Ramos (cell line): ENCODE measurements around the gene PTER.

Source experiments
- in situ Hi-C: fragments of 300-500 bp; cut with MboI; formaldehyde crosslinking; loops from one replicate; pipeline ENCODE4 v1.14.3; 2022; ENCODE audit warnings: low sequenced_read_pairs; ENCODE audit not compliant: unreplicated experiment

PTER gene

GRCh38 chr10:16459423-16459939 is 22.7 kb downstream of the PTER start:
- in situ Hi-C loops: no loop called here

- in situ Hi-C loops: no loop called here
These were observed 29.2 kb downstream of the PTER start for GRCh38 chr10:16466001-16466400.

- in situ Hi-C loops: no loop called here
These were observed 33.9 kb downstream of the PTER start for GRCh38 chr10:16470747-16471146.

DNA sequence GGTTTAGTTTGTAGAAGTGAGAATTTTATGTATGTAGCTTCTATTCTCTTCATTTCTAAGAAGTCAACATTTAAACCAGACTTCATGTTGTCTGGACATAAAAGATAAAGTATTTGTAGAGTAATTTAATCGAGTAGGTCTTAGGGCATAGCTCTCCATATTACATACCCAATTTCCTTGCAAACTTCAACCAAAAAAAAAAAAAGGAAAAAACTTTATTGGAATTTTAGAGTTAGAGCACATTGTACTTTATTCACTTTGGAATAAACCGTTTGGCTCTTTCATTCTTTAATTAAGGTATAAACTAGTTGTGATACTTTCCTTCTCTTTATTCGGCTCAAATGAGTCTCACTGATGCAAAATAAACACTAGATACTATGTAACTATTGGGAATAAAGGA is 36.0 kb downstream of the PTER start:
- in situ Hi-C loops: no loop called here

GRCh38 chr10:16477757-16478156 is 40.9 kb downstream of the PTER start:
- in situ Hi-C loops: no loop called here

- in situ Hi-C loops: no loop called here
These were observed 42.0 kb downstream of the PTER start for GRCh38 chr10:16478801-16479200.

DNA sequence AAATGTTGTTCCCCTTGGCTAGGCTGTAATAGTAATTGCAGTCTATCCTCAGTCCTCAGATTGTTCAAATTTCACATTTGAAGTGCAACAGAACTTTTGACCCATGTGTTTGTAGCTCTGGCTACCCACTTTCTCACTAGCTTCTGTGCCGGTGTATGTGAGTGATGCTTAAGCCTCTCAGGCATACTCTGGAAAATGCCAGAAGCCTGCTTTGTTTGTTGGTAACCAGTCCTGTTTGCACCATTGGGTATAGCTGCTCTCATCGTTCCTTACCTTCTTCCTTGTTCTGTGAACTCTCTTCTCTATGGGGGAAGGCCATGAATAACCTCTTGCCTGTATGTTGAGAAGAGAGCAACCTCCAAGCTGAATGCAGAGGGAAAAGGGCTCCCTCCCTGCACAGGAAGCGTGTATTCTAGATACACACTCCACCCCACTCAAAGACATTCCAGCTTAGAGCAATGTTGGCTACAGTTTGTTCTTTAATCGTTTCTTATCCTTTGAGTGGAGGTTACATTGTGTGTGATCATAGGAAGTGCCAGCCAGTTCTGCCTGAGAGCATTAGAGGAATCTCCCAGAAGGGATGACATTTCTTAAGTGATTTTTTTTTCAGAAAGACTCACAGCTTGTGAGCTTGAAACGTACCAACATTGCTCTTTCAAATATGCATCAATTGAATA is 44.4 kb downstream of the PTER start:
- in situ Hi-C loops: no loop called here

DNA sequence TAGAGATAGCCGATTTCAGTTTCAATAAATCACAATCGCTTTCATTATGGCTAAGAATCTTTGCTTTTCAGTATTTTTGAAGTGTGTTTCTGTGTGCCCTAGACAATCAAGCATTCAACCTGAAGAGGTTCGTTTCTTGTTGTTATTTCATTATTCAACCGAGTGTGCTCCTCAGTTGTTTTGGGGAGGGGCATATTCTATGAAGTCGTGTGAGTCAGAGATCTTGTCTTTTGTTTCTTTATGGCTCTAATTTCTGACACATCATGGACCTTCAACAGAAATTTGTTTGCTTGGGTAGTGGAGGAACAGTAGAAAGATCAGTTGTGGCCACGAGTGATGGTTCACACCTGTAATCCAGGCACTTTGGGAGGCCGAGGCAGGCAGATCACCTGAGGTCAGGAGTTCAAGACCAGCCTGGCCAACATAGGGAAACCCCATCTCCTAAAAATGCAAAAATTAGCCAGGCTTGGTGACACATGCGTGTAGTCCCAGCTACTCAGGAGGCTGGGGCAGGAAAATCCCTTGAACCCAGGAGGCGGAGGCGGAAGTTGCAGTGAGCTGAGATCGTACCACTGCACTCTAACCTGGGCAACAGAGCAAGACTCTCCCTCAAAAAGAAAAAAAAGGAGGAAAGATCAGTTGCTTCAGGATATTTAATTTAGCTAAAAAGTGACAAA is 46.6 kb downstream of the PTER start:
- in situ Hi-C loops: no loop called here

- in situ Hi-C loops: no loop called here
These were observed 53.7 kb downstream of the PTER start for GRCh38 chr10:16490511-16490910.

DNA sequence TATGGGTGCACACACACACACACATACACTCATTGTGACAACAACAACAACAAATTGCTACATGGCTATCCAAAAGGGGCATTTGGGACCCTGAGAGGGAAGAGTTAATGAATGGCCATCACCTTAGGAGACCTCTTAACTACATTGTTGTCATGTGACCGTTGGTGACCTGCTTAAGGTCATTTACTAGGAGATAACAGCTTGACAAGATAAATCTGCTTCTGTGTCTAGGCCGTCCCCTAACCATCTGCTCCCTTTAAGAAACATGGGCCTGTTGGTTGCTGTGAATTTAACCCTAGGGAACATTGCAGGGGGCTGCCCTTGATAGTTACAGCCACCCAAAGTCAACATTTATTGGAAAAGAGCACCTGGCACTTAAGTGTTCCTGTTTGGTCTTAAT is 55.1 kb downstream of the PTER start:
- in situ Hi-C loops: no loop called here

DNA sequence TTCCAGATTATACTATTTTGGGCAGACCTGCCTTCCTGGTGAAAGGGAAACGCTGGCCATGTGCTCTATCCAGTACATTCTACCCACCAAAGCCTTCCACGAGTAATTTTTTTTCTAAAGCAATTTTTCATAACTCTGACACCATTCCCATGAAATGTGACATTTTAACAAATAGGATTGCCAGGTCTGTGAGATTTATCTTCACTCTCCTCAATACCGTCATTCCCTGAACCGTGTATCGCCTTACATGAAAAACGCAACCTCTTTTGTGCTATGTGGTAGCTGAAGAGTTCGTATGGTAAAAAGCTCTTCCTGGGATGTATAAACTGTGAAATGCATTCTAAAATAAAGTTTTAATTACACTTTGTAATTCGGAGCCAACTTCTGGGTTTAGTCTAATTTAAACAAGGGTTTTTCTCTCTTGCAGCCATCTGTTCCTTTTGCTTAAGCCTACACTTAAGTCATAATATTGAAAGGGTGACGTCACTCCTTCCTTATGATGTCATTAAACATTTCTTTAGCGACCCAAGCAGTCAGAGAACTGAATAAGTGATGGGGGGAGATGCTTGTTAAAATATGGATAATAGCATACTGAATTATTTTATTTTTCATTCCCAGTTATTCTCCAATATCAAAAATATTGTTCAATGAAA is 57.2 kb downstream of the PTER start:
- in situ Hi-C loops: no loop called here

DNA sequence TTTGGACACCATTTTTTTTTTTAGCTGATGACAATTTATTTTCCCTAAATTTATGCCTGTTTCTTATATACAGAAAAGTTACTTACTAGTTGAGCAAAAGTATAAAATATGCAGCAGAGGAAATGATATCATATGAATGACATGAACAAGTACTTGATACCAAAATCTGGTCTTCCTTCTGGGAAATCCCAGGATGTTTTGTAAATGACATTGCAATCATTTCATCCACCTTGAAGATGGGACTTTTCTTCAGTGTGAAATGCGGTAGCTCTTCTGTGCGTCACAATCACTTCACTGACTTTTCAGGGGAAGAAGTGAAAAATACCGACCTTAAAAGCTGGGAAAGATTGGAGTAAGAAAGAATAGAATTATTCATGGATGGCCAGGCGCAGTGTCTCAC is 61.1 kb downstream of the PTER start:
- in situ Hi-C loops: no loop called here

GRCh38 chr10:16505161-16505560 is 68.4 kb downstream of the PTER start:
- in situ Hi-C loops: no loop called here

- in situ Hi-C loops: no loop called here
These were observed 73.2 kb downstream of the PTER start for GRCh38 chr10:16509996-16510395.

DNA sequence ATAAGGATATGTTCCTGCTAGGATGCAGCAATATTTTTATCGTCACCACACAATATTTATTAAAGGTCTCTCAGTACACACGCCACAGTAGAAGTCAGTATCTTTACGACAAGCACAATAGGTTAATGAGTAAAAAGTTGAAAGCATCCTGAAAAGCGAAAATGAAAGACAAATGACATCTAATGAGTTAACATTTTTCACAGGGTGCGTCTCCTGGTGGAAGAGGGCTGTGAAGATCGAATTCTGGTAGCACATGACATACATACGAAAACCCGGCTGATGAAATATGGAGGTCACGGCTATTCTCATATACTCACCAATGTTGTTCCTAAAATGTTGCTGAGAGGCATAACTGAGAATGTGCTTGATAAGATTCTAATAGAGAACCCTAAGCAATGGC is 74.0 kb downstream of the PTER start:
- in situ Hi-C loops: no loop called here

- in situ Hi-C loops: no loop called here
These were observed 82.0 kb downstream of the PTER start for GRCh38 chr10:16518822-16519221.

- in situ Hi-C loops: no loop called here
These were observed 82.6 kb downstream of the PTER start for GRCh38 chr10:16519250-16519907.

DNA sequence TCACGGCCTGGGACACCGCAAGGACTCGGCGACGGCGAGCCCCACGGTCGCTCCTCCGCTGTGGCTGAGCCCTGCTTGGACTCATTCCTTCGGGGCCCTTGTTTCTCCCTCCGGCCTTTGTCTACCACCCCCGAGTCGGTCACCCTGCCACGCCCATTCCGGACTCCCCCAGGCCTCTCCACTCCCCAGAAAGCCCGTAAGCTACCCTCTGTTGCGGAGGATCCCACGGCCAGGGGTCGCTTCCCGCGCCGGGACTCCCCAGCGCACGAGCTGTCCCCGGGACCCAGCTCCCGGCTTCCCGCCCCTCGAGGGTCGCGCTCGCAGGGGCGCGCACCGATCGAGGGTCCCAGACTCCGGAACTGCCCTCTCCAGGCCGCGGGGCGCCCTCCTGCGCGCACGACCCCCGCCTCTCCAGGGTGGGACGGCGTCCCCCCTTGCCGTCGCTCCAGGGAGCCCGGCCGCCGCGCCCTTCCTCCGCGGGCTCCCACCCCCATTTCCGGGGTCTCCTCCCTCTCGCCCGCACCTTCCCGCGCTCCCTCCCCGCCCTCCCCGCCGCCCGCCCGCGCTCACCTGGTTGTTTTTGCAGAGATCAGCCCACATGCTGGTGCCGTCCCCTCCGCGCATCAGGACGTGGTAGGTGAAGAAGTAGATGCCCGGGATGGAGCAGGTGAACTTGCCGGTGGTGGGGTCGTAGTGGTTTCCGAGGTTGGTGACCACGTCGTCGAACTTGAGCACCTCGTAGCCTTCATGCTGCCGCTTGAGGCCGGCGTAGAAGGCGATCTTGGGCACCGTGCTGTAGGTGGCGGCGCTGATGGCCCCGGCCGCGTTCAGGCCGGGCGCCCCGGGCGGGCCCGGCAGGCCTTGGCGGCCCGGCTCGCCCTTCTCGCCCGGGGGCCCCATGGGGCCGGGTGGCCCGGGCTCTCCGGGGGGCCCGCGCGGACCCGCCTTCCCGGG is 83.4 kb downstream of the PTER start:
- in situ Hi-C loops: no loop called here

GRCh38 chr10:16520900-16521299 is 84.1 kb downstream of the PTER start:
- in situ Hi-C loops: no loop called here
